ENCODE measurements around the gene ATP10A. TPM values are rescaled to one million over a fixed set of nuclear protein-coding genes. Genes with fewer than 3 reads are reported as not detected.

The ATP10A gene
- polyA plus RNA-seq, 1 donor from 2014 or later = not detected

DNA sequence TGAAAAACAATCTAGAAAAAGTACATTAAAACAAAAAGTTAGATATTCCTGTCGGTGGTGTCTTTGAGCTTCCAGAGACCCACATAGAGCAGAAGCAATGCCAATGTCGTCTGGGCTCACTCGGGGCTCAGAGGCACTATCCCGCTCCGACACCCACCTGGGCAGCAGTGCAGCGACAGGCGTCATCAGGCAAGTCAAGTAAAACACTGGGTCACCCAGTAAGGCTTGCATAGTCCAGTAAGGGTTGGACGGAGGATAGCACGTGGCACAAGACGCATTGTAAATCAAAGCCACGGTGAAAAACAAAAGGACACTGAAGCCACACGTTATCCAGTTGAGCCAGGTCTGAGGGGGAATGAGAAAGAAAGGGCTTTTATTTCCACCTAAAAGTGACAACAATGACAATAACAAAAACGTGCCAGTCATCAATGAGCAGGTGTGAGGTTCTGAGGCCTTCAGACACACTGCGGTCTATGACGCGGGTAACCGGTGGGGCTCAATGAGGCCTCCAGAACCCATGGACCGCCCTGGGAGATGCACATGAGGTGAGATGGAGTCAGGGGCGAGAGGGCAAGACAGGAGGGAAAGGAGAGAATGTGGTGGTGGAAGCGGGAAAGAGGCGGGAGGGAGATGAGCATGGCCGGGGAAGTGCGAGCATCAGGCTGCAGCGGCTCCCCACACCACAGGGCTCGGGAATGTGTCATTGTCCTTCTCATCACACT, 183.0 kb downstream of the ATP10A start:
- H3K4me2 ChIP-seq (ENCODE audit: low read length) = no peak overlapping the region
- H3K27ac ChIP-seq (ENCODE audit: low read length) = no peak overlapping the region
- no peak overlapping the region for H2AFZ ChIP-seq (ENCODE audit: low read depth, low read length)
- no peaks in the 10 kb centered on the region for H3K36me3 ChIP-seq (ENCODE audit: insufficient read depth, low read length)
- H3K9ac ChIP-seq (ENCODE audit: low read length) = no peak overlapping the region
- no peaks in the 10 kb centered on the region for H3K79me2 ChIP-seq (replicated peaks; ENCODE audit: insufficient read depth, low read length)
- no peaks in the 10 kb centered on the region for H4K20me1 ChIP-seq (ENCODE audit: insufficient read depth)
- H3K4me3 ChIP-seq (ENCODE audit: low read length) = no peak overlapping the region
- no peaks in the 10 kb centered on the region for H3K9me3 ChIP-seq (ENCODE audit: low read length)
- H3K27me3 ChIP-seq (ENCODE audit: insufficient read depth, low read depth, low read length) = no peaks in the 10 kb centered on the region
- TF ChIP-seq MXI1 (conservative IDR thresholded peaks at IDR 0.05; ENCODE audit: poor library complexity, severe bottlenecking) (no peak), EP300 (conservative IDR thresholded peaks at IDR 0.05; ENCODE audit: poor library complexity, severe bottlenecking) (no peak), RAD21 (conservative IDR thresholded peaks at IDR 0.05) (no peak), SMC3 (conservative IDR thresholded peaks at IDR 0.05; ENCODE audit: poor library complexity) (no peak), POLR2AphosphoS5 (IDR thresholded peaks at IDR 0.05) (no peak), CTCF (IDR thresholded peaks at IDR 0.05; ENCODE audit: poor library complexity, severe bottlenecking) (no peak), TAF1 (IDR thresholded peaks at IDR 0.05; ENCODE audit: low read depth) (no peak), EZH2 (IDR thresholded peaks at IDR 0.05; ENCODE audit: borderline replicate concordance, insufficient read depth, low read length, poor library complexity, severe bottlenecking) (no peak)
- TF ChIP-seq, protein P1, sequence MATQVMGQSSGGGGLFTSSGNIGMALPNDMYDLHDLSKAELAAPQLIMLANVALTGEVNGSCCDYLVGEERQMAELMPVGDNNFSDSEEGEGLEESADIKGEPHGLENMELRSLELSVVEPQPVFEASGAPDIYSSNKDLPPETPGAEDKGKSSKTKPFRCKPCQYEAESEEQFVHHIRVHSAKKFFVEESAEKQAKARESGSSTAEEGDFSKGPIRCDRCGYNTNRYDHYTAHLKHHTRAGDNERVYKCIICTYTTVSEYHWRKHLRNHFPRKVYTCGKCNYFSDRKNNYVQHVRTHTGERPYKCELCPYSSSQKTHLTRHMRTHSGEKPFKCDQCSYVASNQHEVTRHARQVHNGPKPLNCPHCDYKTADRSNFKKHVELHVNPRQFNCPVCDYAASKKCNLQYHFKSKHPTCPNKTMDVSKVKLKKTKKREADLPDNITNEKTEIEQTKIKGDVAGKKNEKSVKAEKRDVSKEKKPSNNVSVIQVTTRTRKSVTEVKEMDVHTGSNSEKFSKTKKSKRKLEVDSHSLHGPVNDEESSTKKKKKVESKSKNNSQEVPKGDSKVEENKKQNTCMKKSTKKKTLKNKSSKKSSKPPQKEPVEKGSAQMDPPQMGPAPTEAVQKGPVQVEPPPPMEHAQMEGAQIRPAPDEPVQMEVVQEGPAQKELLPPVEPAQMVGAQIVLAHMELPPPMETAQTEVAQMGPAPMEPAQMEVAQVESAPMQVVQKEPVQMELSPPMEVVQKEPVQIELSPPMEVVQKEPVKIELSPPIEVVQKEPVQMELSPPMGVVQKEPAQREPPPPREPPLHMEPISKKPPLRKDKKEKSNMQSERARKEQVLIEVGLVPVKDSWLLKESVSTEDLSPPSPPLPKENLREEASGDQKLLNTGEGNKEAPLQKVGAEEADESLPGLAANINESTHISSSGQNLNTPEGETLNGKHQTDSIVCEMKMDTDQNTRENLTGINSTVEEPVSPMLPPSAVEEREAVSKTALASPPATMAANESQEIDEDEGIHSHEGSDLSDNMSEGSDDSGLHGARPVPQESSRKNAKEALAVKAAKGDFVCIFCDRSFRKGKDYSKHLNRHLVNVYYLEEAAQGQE (IDR thresholded peaks at IDR 0.05; ENCODE audit: borderline replicate concordance) = no peak
- H3F3A ChIP-seq (ENCODE audit: insufficient read depth, low read length, poor library complexity, severe bottlenecking) = no peaks in the 10 kb centered on the region
- H3K9me2 ChIP-seq (ENCODE audit: insufficient read depth, low read length) = no peaks in the 10 kb centered on the region

GRCh38 chr15:25679492-25679891, 183.6 kb downstream of the ATP10A start:
- H3F3A ChIP-seq (ENCODE audit: insufficient read depth, low read length, poor library complexity, severe bottlenecking) = no peaks in the 10 kb centered on the region
- H3K4me2 ChIP-seq (ENCODE audit: low read length) = no peak overlapping the region
- H3K9ac ChIP-seq (ENCODE audit: low read length) = no peak overlapping the region
- no peaks in the 10 kb centered on the region for H3K9me3 ChIP-seq (ENCODE audit: low read length)
- H3K27me3 ChIP-seq (ENCODE audit: insufficient read depth, low read depth, low read length) = no peaks in the 10 kb centered on the region
- no peaks in the 10 kb centered on the region for H3K36me3 ChIP-seq (ENCODE audit: insufficient read depth, low read length)
- H2AFZ ChIP-seq (ENCODE audit: low read depth, low read length) = no peak overlapping the region
- H3K4me3 ChIP-seq (ENCODE audit: low read length) = no peak overlapping the region
- TF ChIP-seq RAD21 (conservative IDR thresholded peaks at IDR 0.05) (no peak), EZH2 (IDR thresholded peaks at IDR 0.05; ENCODE audit: borderline replicate concordance, insufficient read depth, low read length, poor library complexity, severe bottlenecking) (no peak), MXI1 (conservative IDR thresholded peaks at IDR 0.05; ENCODE audit: poor library complexity, severe bottlenecking) (no peak), SMC3 (conservative IDR thresholded peaks at IDR 0.05; ENCODE audit: poor library complexity) (no peak), CTCF (IDR thresholded peaks at IDR 0.05; ENCODE audit: poor library complexity, severe bottlenecking) (no peak)
- no peaks in the 10 kb centered on the region for H3K79me2 ChIP-seq (replicated peaks; ENCODE audit: insufficient read depth, low read length)
- H4K20me1 ChIP-seq (ENCODE audit: insufficient read depth) = no peaks in the 10 kb centered on the region
- H3K9me2 ChIP-seq (ENCODE audit: insufficient read depth, low read length) = no peaks in the 10 kb centered on the region
- H3K27ac ChIP-seq (ENCODE audit: low read length) = no peak overlapping the region

Measured in neural cell (in vitro differentiated cells).